Upper lobe of right lung (tissue), 1 donor: ENCODE measurements around the gene FRS3. TPM values are rescaled to one million over a fixed set of nuclear protein-coding genes. Genes with fewer than 3 reads are reported as not detected.
A peak's percentile ranks its signal among the peaks of the same experiment; 100 is the strongest.

ENCODE experiments used
- ATAC-seq: fragments of 200-7000 bp; cut with Tn5 transposase; one replicate; pipeline ENCODE4 v1.9.1; 2020; ENCODE audit warnings: mild to moderate bottlenecking, moderate library complexity
- DNase-seq: peaks from one replicate; pipeline ENCODE4 v3.0.0-alpha.2; 2020
- H3K27ac ChIP-seq: fragments of 200-600 bp; one replicate; pipeline ENCODE4 v1.8.0; 2022
- H3K27me3 ChIP-seq: fragments of 200-600 bp; one replicate; pipeline ENCODE4 v1.8.0; 2022; ENCODE audit warnings: mild to moderate bottlenecking
- H3K36me3 ChIP-seq: fragments of 200-600 bp; one replicate; pipeline ENCODE4 v1.8.0; 2022
- H3K4me1 ChIP-seq: fragments of 200-600 bp; one replicate; pipeline ENCODE4 v1.8.0; 2022
- H3K4me3 ChIP-seq: fragments of 200-600 bp; one replicate; pipeline ENCODE4 v1.8.0; 2022; ENCODE audit warnings: mild to moderate bottlenecking
- H3K9me3 ChIP-seq: fragments of 200-600 bp; one replicate; pipeline ENCODE4 v1.8.0; 2022
- CTCF ChIP-seq: fragments of 200-600 bp; IDR thresholded peaks from one replicate; pipeline ENCODE4 v1.8.0; 2022; ENCODE audit warnings: antibody characterized with exemption
- intact Hi-C: fragments of 100-400 bp; cut with DNase I; formaldehyde crosslinking; loops from one replicate; pipeline ENCODE4 v1.11.0; 2022
- total RNA-seq: library from RNA; stranded (reverse); fragmentation: NEBNext Ultra II Directional; extraction: Animal tissue kit (Norgen Biotek cat#: 25700); gene quantifications from one replicate; pipeline ENCODE4 v1.2.1, GENCODE V29; 2021
- donor health status: DM: no; HTN: yes; CAD: no; lungs with severe emphysema.

The FRS3 gene
- total RNA-seq, 1 donor from 2014 or later, result 8.5 TPM

- TF ChIP-seq CTCF, result no peak
- no peaks in the 10 kb centered on the region for H3K9me3 ChIP-seq
- ATAC-seq (no peak), DNase-seq (no peak)
- no peak overlapping the region for H3K4me3 ChIP-seq
- H3K27me3 ChIP-seq, result no peaks in the 10 kb centered on the region
- intact Hi-C loops, result no loop called here
- peaks cover 47% of the 10 kb centered on the region for H3K4me1 ChIP-seq
- H3K36me3 ChIP-seq, result no peaks in the 10 kb centered on the region
- peak overlapping the region; percentile 77 for H3K27ac ChIP-seq
Observed at GRCh38 chr6:41724228-41724580, 55.5 kb downstream of the FRS3 start.

- peaks cover 44% of the 10 kb centered on the region for H3K4me1 ChIP-seq
Observed at GRCh38 chr6:41723530-41724227, 56.0 kb downstream of the FRS3 start.

GRCh38 chr6:41722969-41723529 is 56.7 kb downstream of the FRS3 start:
- peak overlapping the region; percentile 77 for H3K27ac ChIP-seq
- intact Hi-C loops, result no loop called here
- ATAC-seq (no peak), DNase-seq (no peak)
- peaks cover 38% of the 10 kb centered on the region for H3K4me1 ChIP-seq
- H3K9me3 ChIP-seq, result no peaks in the 10 kb centered on the region
- no peak overlapping the region for H3K4me3 ChIP-seq
- TF ChIP-seq CTCF, result no peak
- no peaks in the 10 kb centered on the region for H3K36me3 ChIP-seq
- H3K27me3 ChIP-seq, result no peaks in the 10 kb centered on the region

More at GRCh38 chr6:41723530-41724227, 56.0 kb downstream of the FRS3 start:
- Histone ChIP-seq H3K27ac (peak overlapping the region; percentile 77), H3K9me3 (no peaks in the 10 kb centered on the region), H3K27me3 (no peaks in the 10 kb centered on the region), H3K36me3 (no peaks in the 10 kb centered on the region), H3K4me3 (no peak overlapping the region)
- peak; percentile 93 for DNase-seq
- intact Hi-C loops, result no loop called here
- peak; percentile 94 for ATAC-seq
- TF ChIP-seq CTCF, result no peak

- peaks cover 48% of the 10 kb centered on the region for H3K4me1 ChIP-seq
- DNase-seq (no peak), ATAC-seq (no peak)
- no peak overlapping the region for H3K4me3 ChIP-seq
- H3K9me3 ChIP-seq, result no peaks in the 10 kb centered on the region
- no peak overlapping the region for H3K27ac ChIP-seq
- H3K27me3 ChIP-seq, result no peaks in the 10 kb centered on the region
- no peak for TF ChIP-seq CTCF
- intact Hi-C loops, result no loop called here
- no peaks in the 10 kb centered on the region for H3K36me3 ChIP-seq
Observed at GRCh38 chr6:41721414-41721813, 58.3 kb downstream of the FRS3 start.

GRCh38 chr6:41720783-41721182 is 58.9 kb downstream of the FRS3 start:
- DNase-seq (no peak), ATAC-seq (no peak)
- H3K4me3 ChIP-seq, result no peak overlapping the region
- intact Hi-C loops, result no loop called here
- H3K9me3 ChIP-seq, result no peaks in the 10 kb centered on the region
- no peak for TF ChIP-seq CTCF
- H3K27me3 ChIP-seq, result no peaks in the 10 kb centered on the region
- peaks cover 51% of the 10 kb centered on the region for H3K4me1 ChIP-seq
- H3K27ac ChIP-seq, result no peak overlapping the region
- no peaks in the 10 kb centered on the region for H3K36me3 ChIP-seq
